Liver (tissue), 9 donors: ENCODE data around the gene TNS3. TPM values are rescaled to one million over a fixed set of nuclear protein-coding genes. Genes with fewer than 3 reads are reported as not detected.

Experiments used
- DNase-seq: peaks from one replicate; pipeline ENCODE4 v3.0.0-alpha.2; 2017; ENCODE audit warnings: low spot score
- H3K27ac ChIP-seq, 2 donors: one replicate each; pipeline ENCODE4 v1.7.0; 2013; ENCODE audit warnings: inconsistent platforms in 2 of 2, low read length in 2 of 2, control low read depth in 1 of 2, low read depth in 1 of 2, mild to moderate bottlenecking in 1 of 2
- H3K27me3 ChIP-seq, 4 donors: one replicate each; pipeline versions ENCODE4 v1.6.1 to v1.7.0; 2013; ENCODE audit warnings: low read length in 3 of 4, inconsistent platforms in 1 of 4, mild to moderate bottlenecking in 1 of 4, moderate library complexity in 1 of 4; ENCODE audit not compliant: control insufficient read depth in 4 of 4, insufficient read depth in 4 of 4
- H3K36me3 ChIP-seq, 4 donors: one replicate each; pipeline versions ENCODE4 v1.6.1 to v1.7.0; 2013; ENCODE audit warnings: low read length in 3 of 4, mild to moderate bottlenecking in 3 of 4, low read depth in 1 of 4, moderate library complexity in 1 of 4; ENCODE audit not compliant: control insufficient read depth in 4 of 4, insufficient read depth in 3 of 4
- H3K4me1 ChIP-seq, 4 donors: one replicate each; pipeline versions ENCODE4 v1.6.1 to v1.7.0; 2013; ENCODE audit warnings: low read length in 3 of 4, mild to moderate bottlenecking in 3 of 4, moderate library complexity in 1 of 4; ENCODE audit not compliant: control insufficient read depth in 4 of 4, insufficient read depth in 4 of 4
- H3K4me3 ChIP-seq, 3 donors: one replicate each; pipeline versions ENCODE4 v1.6.1 to v1.7.0; 2013; ENCODE audit warnings: low read length in 3 of 3, control low read depth in 1 of 3, low read depth in 1 of 3, mild to moderate bottlenecking in 1 of 3
- H3K9ac ChIP-seq, 2 donors: one replicate each; pipeline ENCODE4 v1.7.0; 2013; ENCODE audit warnings: low read length in 2 of 2, mild to moderate bottlenecking in 2 of 2, moderate library complexity in 2 of 2, control low read depth in 1 of 2, low read depth in 1 of 2
- H3K9me3 ChIP-seq, 4 donors: one replicate each; pipeline versions ENCODE4 v1.6.1 to v1.7.0; 2013; ENCODE audit warnings: low read length in 3 of 4; ENCODE audit not compliant: control insufficient read depth in 4 of 4
- CTCF ChIP-seq: fragments of 150-350 bp; IDR thresholded peaks from 2 replicates; pipeline ENCODE4 v1.5.1; 2017; ENCODE audit warnings: improper control_type of control experiment, low read depth, low read length; ENCODE audit not compliant: missing input control
- EGR1 ChIP-seq, 2 donors: IDR thresholded peaks; 2 replicates each; pipeline ENCODE4 v1.6.1; 2016 to 2018; ENCODE audit warnings: antibody characterized with exemption in 2 of 2, low read depth in 2 of 2
- FOXA2 ChIP-seq: IDR thresholded peaks from 2 replicates; pipeline ENCODE4 v1.6.1; 2016; ENCODE audit warnings: antibody characterized with exemption
- HNF4G ChIP-seq: IDR thresholded peaks from 2 replicates; pipeline ENCODE4 v1.6.1; 2016; ENCODE audit warnings: antibody characterized with exemption
- JUND ChIP-seq, 2 donors: IDR thresholded peaks; 2 replicates each; pipeline ENCODE4 v1.6.1; 2016; ENCODE audit warnings: antibody characterized with exemption in 2 of 2
- RAD21 ChIP-seq, 2 donors: IDR thresholded peaks; 2 replicates each; pipeline ENCODE4 v1.6.1; 2016; ENCODE audit warnings: antibody characterized with exemption in 2 of 2, mild to moderate bottlenecking in 2 of 2
- REST ChIP-seq: IDR thresholded peaks from 2 replicates; pipeline ENCODE4 v1.6.1; 2016; ENCODE audit warnings: antibody characterized with exemption, mild to moderate bottlenecking
- SP1 ChIP-seq: IDR thresholded peaks from 2 replicates; pipeline ENCODE4 v1.6.1; 2018; ENCODE audit warnings: antibody characterized with exemption, mild to moderate bottlenecking
- WGBS: extraction: QIAGEN DNeasy Blood & Tissue Kit; methylation state at CpG from one replicate; pipeline ENCODE4 v1.1.7; 2013; 5-methylcytosine and 5-hydroxymethylcytosine counted together
- polyA plus RNA-seq, 2 donors: library from polyadenylated mRNA; stranded (reverse) in 1 of 2; unstranded in 1 of 2; fragments of 200-250 nt in 1 of 2; fragments of >200 nt in 1 of 2; fragmentation: Nextera tagmentation in 1 of 2; extraction: Ambion mirVana in 1 of 2; gene quantifications; one replicate each; pipeline versions ENCODE4 v1.2.1 to v1.2.3, GENCODE V29; 2013 to 2015
- total RNA-seq, 2 donors: library from RNA; depleted of rRNA; stranded (reverse); fragments of >200 nt; gene quantifications; one replicate each; pipeline ENCODE4 v1.2.3, GENCODE V29; 2014
- TF ChIP-seq, protein P1 (sequence below): IDR thresholded peaks from 2 replicates; pipeline ENCODE4 v1.6.1; 2016; ENCODE audit warnings: antibody characterized with exemption
- TF ChIP-seq, protein P2 (sequence below): IDR thresholded peaks from 2 replicates; pipeline ENCODE4 v1.6.1; 2016; ENCODE audit warnings: antibody characterized with exemption
- donor health status: healthy.
- donor health status: healthy.
- donor health status: healthy.
- donor health status: healthy.
- donor health status: healthy.

The TNS3 gene
- total and polyA plus RNA-seq, 4 donors = 16.8 to 100 (median 29.5) TPM

- H3K27ac ChIP-seq = peak overlapping the region; percentile 44 to 64
- peaks cover 0 to 30% (median 17%) of the 10 kb centered on the region in 4 donors for H3K36me3 ChIP-seq
- 74% methylated on average over 7 of the region's 7 CpGs for WGBS
- H3K4me3 ChIP-seq = peak overlapping the region in 1 of 3 donors; percentile 6
- peaks cover 0 to 27% (median 10%) of the 10 kb centered on the region in 4 donors for H3K4me1 ChIP-seq
- no peak for TF ChIP-seq SP1
- TF ChIP-seq, protein P1, sequence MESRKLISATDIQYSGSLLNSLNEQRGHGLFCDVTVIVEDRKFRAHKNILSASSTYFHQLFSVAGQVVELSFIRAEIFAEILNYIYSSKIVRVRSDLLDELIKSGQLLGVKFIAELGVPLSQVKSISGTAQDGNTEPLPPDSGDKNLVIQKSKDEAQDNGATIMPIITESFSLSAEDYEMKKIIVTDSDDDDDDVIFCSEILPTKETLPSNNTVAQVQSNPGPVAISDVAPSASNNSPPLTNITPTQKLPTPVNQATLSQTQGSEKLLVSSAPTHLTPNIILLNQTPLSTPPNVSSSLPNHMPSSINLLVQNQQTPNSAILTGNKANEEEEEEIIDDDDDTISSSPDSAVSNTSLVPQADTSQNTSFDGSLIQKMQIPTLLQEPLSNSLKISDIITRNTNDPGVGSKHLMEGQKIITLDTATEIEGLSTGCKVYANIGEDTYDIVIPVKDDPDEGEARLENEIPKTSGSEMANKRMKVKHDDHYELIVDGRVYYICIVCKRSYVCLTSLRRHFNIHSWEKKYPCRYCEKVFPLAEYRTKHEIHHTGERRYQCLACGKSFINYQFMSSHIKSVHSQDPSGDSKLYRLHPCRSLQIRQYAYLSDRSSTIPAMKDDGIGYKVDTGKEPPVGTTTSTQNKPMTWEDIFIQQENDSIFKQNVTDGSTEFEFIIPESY = no peak
- H3K27me3 ChIP-seq = no peaks in the 10 kb centered on the region
- H3K9ac ChIP-seq = no peak overlapping the region
- H3K9me3 ChIP-seq = no peaks in the 10 kb centered on the region
- DNase-seq = no peak
These were observed 254.6 kb downstream of the TNS3 start for GRCh38 chr7:47327346-47327697.

DNA sequence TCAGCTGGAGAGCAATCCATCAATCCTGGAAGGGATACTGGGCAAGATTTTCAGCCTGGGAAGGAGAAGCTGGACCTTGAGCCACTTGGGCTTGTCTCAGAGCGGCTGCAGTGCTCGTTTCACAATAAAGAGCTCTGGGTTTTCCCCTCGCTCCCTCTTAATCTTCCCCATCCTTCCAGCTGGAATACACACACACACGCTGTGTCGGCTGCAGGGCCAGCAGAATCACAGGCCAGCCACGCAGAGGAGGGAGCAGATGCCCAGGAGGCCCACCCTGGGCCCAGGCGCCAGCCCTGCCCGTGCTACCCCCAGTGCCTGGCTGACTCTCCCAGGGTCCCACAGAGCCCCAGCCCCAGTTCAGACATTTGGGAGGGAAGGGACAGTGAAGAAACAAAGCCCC, 255.1 kb downstream of the TNS3 start:
- WGBS = 79% methylated on average over 8 of the region's 8 CpGs
- no peak for DNase-seq
- H3K9ac ChIP-seq = no peak overlapping the region
- peaks cover 0 to 27% (median 10%) of the 10 kb centered on the region in 4 donors for H3K4me1 ChIP-seq
- no peaks in the 10 kb centered on the region for H3K27me3 ChIP-seq
- no peak overlapping the region for H3K4me3 ChIP-seq
- no peaks in the 10 kb centered on the region for H3K9me3 ChIP-seq
- TF ChIP-seq HNF4G (no peak), CTCF (no peak), FOXA2 (no peak), JUND (IDR thresholded peaks at IDR 0.05) (no peak)
- peak overlapping the region; percentile 36 to 64 for H3K27ac ChIP-seq
- peaks cover 0 to 25% (median 15%) of the 10 kb centered on the region in 4 donors for H3K36me3 ChIP-seq

DNA sequence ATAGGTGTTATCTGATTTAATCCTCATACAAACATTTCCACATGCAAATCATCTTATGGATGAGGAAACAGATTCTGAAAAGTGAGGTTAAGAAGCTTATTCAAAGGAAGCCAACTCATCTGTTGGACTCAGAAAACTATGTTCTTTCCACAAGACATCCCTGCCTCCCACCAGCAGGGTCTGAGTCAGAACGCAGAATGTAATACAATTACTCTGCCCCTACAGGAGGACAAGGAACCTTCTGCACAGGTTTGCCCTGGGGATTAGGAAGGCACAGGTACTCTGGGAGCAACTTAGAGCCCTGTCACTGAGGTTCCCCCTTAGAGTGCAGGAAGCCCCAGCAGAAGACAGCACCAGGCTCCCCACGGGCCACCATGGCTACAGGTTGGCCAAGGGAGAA, 255.7 kb downstream of the TNS3 start:
- no peaks in the 10 kb centered on the region for H3K27me3 ChIP-seq
- WGBS = 86% methylated on average over 2 of the region's 2 CpGs
- H3K4me1 ChIP-seq = peaks cover 0 to 27% (median 10%) of the 10 kb centered on the region in 4 donors
- no peaks in the 10 kb centered on the region for H3K9me3 ChIP-seq
- TF ChIP-seq REST = no peak
- TF ChIP-seq, protein P2, sequence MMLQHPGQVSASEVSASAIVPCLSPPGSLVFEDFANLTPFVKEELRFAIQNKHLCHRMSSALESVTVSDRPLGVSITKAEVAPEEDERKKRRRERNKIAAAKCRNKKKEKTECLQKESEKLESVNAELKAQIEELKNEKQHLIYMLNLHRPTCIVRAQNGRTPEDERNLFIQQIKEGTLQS = no peak
- no peak for TF ChIP-seq CTCF
- no peak for TF ChIP-seq EGR1 (IDR thresholded peaks at IDR 0.05; ENCODE audit: low read depth in 2 of 2)
- TF ChIP-seq JUND (IDR thresholded peaks at IDR 0.05) = no peak
- TF ChIP-seq FOXA2 = no peak
- no peak for TF ChIP-seq RAD21 (IDR thresholded peaks at IDR 0.05)
- no peak overlapping the region for H3K4me3 ChIP-seq
- peaks cover 0 to 26% (median 14%) of the 10 kb centered on the region in 4 donors for H3K36me3 ChIP-seq
- H3K9ac ChIP-seq = no peak overlapping the region
- H3K27ac ChIP-seq = no peak overlapping the region
- DNase-seq = no peak
